Neural crest cell (in vitro differentiated cells): ENCODE data around the gene MICU1. TPM values are rescaled to one million over a fixed set of nuclear protein-coding genes. Genes with fewer than 3 reads are reported as not detected.

Source experiments
- DNase-seq: peaks from one replicate; pipeline ENCODE4 v3.0.0; 2021; ENCODE audit warnings: low read depth, mixed read lengths, low spot score
- H3K27ac Mint-ChIP-seq: one replicate; pipeline ENCODE4 v1.8.0; 2021; ENCODE audit warnings: mild to moderate bottlenecking, mixed read lengths; ENCODE audit not compliant: unreplicated experiment
- H3K27me3 Mint-ChIP-seq: 2 replicates; pipeline ENCODE4 v1.8.0; 2021; ENCODE audit warnings: low read depth, mild to moderate bottlenecking, mixed read lengths
- H3K36me3 Mint-ChIP-seq: 2 replicates; pipeline ENCODE4 v1.8.0; 2021; ENCODE audit warnings: low read depth, mild to moderate bottlenecking, mixed read lengths
- H3K4me1 Mint-ChIP-seq: 2 replicates; pipeline ENCODE4 v1.8.0; 2021; ENCODE audit warnings: mixed read lengths
- H3K4me3 Mint-ChIP-seq: one replicate; pipeline ENCODE4 v1.8.0; 2021; ENCODE audit warnings: mild to moderate bottlenecking, mixed read lengths
- H3K9me3 Mint-ChIP-seq: 2 replicates; pipeline ENCODE4 v1.8.0; 2021; ENCODE audit warnings: mixed read lengths
- total RNA-seq: library from RNA; stranded (reverse); gene quantifications from 2 replicates; pipeline ENCODE4 v1.2.1, GENCODE V29; 2021
- TF ChIP-seq, protein P1 (sequence below): fragments of 200-600 bp; sonication (generic); conservative IDR thresholded peaks from 2 replicates; pipeline ENCODE4 v1.5.0; 2021; ENCODE audit warnings: antibody characterized with exemption, mild to moderate bottlenecking

MICU1 gene
- total RNA-seq, 1 donor from 2014 or later: 34.1 TPM

DNA sequence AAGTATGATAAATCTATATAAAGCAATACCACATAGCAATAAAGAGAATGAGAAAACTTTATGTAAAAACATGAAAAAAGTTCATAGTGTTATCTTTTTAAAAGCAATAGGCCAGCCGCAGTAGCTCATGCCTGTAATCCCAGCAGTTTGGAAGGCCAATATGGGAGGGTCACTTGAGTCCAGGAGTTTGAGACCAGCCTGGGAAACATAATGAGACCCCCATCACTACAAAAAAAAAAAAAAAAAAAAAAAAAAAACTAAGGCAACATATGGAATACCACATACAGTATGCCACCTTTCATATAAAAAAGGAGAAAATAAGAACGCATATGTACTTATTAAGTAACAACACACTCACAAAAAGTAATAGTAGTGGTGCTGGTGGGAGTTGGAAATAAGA is 52.8 kb downstream of the MICU1 start:
- no peak overlapping the region for H3K4me3 Mint-ChIP-seq
- H3K36me3 Mint-ChIP-seq: no peaks in the 10 kb centered on the region
- H3K27me3 Mint-ChIP-seq: no peaks in the 10 kb centered on the region
- TF ChIP-seq, protein P1, sequence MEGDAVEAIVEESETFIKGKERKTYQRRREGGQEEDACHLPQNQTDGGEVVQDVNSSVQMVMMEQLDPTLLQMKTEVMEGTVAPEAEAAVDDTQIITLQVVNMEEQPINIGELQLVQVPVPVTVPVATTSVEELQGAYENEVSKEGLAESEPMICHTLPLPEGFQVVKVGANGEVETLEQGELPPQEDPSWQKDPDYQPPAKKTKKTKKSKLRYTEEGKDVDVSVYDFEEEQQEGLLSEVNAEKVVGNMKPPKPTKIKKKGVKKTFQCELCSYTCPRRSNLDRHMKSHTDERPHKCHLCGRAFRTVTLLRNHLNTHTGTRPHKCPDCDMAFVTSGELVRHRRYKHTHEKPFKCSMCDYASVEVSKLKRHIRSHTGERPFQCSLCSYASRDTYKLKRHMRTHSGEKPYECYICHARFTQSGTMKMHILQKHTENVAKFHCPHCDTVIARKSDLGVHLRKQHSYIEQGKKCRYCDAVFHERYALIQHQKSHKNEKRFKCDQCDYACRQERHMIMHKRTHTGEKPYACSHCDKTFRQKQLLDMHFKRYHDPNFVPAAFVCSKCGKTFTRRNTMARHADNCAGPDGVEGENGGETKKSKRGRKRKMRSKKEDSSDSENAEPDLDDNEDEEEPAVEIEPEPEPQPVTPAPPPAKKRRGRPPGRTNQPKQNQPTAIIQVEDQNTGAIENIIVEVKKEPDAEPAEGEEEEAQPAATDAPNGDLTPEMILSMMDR: no peak
- peaks cover 8% of the 10 kb centered on the region for H3K4me1 Mint-ChIP-seq
- DNase-seq: no peak
- H3K9me3 Mint-ChIP-seq: no peaks in the 10 kb centered on the region
- no peak overlapping the region for H3K27ac Mint-ChIP-seq

DNA sequence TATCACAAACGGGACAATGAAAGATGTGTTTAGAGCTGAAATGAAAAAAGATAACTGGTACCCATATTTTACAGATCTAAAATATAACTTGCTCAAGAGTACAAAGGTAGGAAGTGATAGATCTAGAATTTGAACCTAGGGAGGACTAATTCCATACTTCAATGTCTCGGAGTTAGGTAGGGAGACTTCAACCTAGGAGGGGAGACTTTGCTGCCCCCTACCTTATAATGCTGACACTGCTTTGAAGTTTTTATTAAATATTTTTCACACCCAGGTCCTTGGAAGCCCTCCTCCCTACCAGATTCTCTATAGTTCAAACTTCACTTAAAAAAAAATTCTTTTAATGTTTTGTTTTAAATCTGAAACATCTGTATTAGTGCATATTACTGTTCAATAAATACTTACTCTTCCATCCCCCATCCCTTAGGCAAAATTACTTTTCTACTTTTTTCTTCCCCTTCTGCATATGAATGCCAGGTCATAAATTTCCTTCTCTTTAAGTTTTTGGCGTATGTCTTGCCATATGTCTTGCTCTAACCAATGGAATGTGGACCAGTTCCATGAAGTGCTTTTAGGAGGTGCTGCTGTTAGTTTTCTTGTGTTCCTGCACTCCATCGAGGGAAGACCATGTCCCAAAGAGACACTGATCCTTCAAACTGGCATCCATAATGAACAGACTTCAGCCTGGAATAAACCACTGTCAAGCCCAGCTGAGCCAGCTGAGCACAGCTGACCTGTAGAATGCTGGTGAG is 57.8 kb downstream of the MICU1 start:
- Mint-ChIP-seq H3K4me3 (no peak overlapping the region), H3K27ac (no peak overlapping the region), H3K4me1 (no peaks in the 10 kb centered on the region), H3K27me3 (no peaks in the 10 kb centered on the region), H3K9me3 (no peaks in the 10 kb centered on the region), H3K36me3 (peaks cover 11% of the 10 kb centered on the region)
- TF ChIP-seq, protein P1: peak; percentile 56
- no peak for DNase-seq

DNA sequence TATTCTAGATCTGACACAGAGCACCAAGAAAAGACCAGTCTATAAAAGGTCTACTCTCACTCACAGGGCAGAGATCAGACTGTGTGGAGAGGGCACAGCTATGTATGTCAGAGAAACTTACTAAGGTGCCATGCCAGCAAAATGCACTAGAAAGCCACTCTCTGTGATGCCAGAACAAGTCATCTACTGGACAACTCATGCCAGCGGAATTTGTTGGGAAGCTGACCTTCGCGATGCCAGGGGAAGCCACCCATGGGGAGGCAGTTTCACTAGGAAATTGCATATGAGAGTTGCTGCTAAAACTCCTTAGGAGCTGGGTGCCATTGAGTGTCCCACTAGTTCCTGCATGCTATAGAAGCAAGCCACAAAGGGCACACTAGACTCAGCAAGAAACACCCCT is 58.5 kb downstream of the MICU1 start:
- H3K9me3 Mint-ChIP-seq: no peaks in the 10 kb centered on the region
- no peaks in the 10 kb centered on the region for H3K27me3 Mint-ChIP-seq
- H3K27ac Mint-ChIP-seq: no peak overlapping the region
- DNase-seq: no peak
- H3K36me3 Mint-ChIP-seq: peaks cover 16% of the 10 kb centered on the region
- H3K4me3 Mint-ChIP-seq: no peak overlapping the region
- H3K4me1 Mint-ChIP-seq: no peaks in the 10 kb centered on the region
- TF ChIP-seq, protein P1: no peak

DNA sequence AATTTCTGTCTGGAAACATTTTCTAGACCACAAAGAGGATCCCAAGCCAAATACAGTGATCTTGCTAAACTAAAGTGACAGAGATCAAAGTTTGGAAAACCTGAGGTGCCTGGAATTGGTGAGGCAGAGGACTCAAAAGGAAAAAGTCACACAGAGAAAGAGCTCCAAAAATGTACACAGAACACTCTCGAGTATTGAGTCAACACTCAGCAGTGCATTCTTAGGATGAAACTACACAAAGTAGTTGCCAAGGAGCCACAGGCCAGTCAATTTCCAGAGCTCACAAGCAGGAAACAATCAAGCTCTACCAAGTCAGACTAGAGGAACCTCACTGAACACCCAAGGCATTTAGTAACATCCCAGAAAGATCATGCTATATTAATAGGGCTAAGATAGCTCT is 61.3 kb downstream of the MICU1 start:
- H3K4me1 Mint-ChIP-seq: no peaks in the 10 kb centered on the region
- no peak overlapping the region for H3K27ac Mint-ChIP-seq
- H3K9me3 Mint-ChIP-seq: peaks cover 9% of the 10 kb centered on the region
- no peak for DNase-seq
- TF ChIP-seq, protein P1: no peak
- peaks cover 34% of the 10 kb centered on the region for H3K36me3 Mint-ChIP-seq
- H3K4me3 Mint-ChIP-seq: no peak overlapping the region
- no peaks in the 10 kb centered on the region for H3K27me3 Mint-ChIP-seq

DNA sequence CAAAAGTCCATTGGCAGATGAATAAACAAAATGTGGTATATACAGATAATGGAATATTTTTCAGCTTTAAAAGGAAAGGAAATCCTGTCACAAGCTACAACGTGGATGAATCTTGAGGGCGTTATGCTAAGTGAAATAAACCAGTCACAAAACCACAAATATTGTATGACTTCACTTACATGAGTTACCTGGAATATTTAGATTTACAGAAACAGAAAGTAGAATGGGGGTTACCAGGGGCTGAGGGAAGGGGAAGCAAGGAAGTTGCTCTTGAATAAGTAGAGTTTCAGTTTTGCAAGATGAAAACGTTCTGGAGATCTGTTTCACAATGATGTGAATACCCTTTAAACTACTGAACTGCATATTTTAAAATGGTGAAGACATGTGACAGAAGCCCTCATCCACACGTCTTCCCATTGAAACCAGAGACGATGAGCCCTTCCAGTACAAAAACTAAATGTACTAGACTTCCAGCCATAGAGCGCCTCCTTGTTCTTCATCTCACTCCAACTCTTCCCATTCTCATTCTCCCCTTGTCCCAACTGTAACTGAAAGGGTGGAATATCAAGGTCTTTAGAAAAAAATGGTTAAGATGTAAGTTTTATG is 62.4 kb downstream of the MICU1 start:
- H3K27ac Mint-ChIP-seq: no peak overlapping the region
- no peaks in the 10 kb centered on the region for H3K4me1 Mint-ChIP-seq
- TF ChIP-seq, protein P1: no peak
- H3K4me3 Mint-ChIP-seq: no peak overlapping the region
- H3K36me3 Mint-ChIP-seq: peaks cover 38% of the 10 kb centered on the region
- no peaks in the 10 kb centered on the region for H3K27me3 Mint-ChIP-seq
- H3K9me3 Mint-ChIP-seq: peaks cover 9% of the 10 kb centered on the region
- no peak for DNase-seq
